Loucy (cell line): ENCODE data around the gene SYMPK.

Source experiments
- H2AFZ ChIP-seq: fragments of 200-600 bp; sonication (generic); 2 replicates; pipeline ENCODE4 v1.6.0; 2016; ENCODE audit warnings: antibody characterized with exemption, mild to moderate bottlenecking, low read length, moderate library complexity
- H3F3A ChIP-seq: fragments of 200-600 bp; 2 replicates; pipeline ENCODE4 v1.6.0; 2016; ENCODE audit warnings: antibody characterized with exemption, low read depth, mild to moderate bottlenecking
- H3K27me3 ChIP-seq: fragments of 200-600 bp; sonication (generic); 2 replicates; pipeline ENCODE4 v1.6.1; 2014; ENCODE audit warnings: low read length, mild to moderate bottlenecking; ENCODE audit not compliant: insufficient read depth, poor library complexity, severe bottlenecking
- H3K36me3 ChIP-seq: fragments of 200-600 bp; sonication (generic); 2 replicates; pipeline ENCODE4 v1.6.1; 2016; ENCODE audit warnings: low read length; ENCODE audit not compliant: insufficient read depth
- H3K4me1 ChIP-seq: fragments of 200-600 bp; sonication (generic); 2 replicates; pipeline ENCODE4 v1.5.1; 2014; ENCODE audit warnings: low read length, mild to moderate bottlenecking; ENCODE audit not compliant: insufficient read depth, poor library complexity, severe bottlenecking
- H3K4me2 ChIP-seq: fragments of 200-600 bp; sonication (generic); 2 replicates; pipeline ENCODE4 v1.6.0; 2014; ENCODE audit warnings: antibody characterized with exemption, low read length, low read depth, mild to moderate bottlenecking; ENCODE audit not compliant: poor library complexity, severe bottlenecking
- H3K4me3 ChIP-seq: fragments of 200-600 bp; sonication (generic); 2 replicates; pipeline ENCODE4 v1.5.1; 2014; ENCODE audit warnings: low read length, mild to moderate bottlenecking, mixed read lengths; ENCODE audit not compliant: poor library complexity, severe bottlenecking
- H3K79me2 ChIP-seq: fragments of 200-600 bp; sonication (generic); 2 replicates; pipeline ENCODE4 v1.6.1; 2014; ENCODE audit warnings: low read length; ENCODE audit not compliant: insufficient read depth
- H3K9ac ChIP-seq: fragments of 200-600 bp; sonication (generic); 2 replicates; pipeline ENCODE4 v1.6.0; 2014; ENCODE audit warnings: mild to moderate bottlenecking, low read depth, low read length, moderate library complexity; ENCODE audit not compliant: poor library complexity, severe bottlenecking
- H3K9me2 ChIP-seq: fragments of 200-600 bp; sonication (generic); replicated peaks from 2 replicates; pipeline ENCODE4 v1.6.1; 2016; ENCODE audit warnings: low read depth, low read length, mixed read lengths
- H3K9me3 ChIP-seq: fragments of 200-600 bp; sonication (generic); 2 replicates; pipeline ENCODE4 v1.6.1; 2014; ENCODE audit warnings: mild to moderate bottlenecking, antibody characterized with exemption, low read length, low read depth; ENCODE audit not compliant: insufficient read depth
- H4K20me1 ChIP-seq: fragments of 200-600 bp; sonication (generic); 2 replicates; pipeline ENCODE4 v1.6.0; 2014; ENCODE audit warnings: antibody characterized with exemption, low read length, mild to moderate bottlenecking; ENCODE audit not compliant: insufficient read depth, poor library complexity, severe bottlenecking
- CTCF ChIP-seq: fragments of 200-600 bp; sonication (generic); conservative IDR thresholded peaks from 2 replicates; pipeline ENCODE4 v1.5.1; 2014; ENCODE audit warnings: mild to moderate bottlenecking, antibody characterized with exemption, low read length
- EZH2phosphoT487 ChIP-seq: fragments of 200-600 bp; IDR thresholded peaks from 2 replicates; pipeline ENCODE4 v1.6.1; 2018; ENCODE audit warnings: antibody characterized with exemption, mild to moderate bottlenecking, moderate library complexity, borderline replicate concordance

Gene SYMPK

GRCh38 chr19:45879971-45880370 lies 17.0 kb upstream of the SYMPK start:
- Histone ChIP-seq H3K27me3 (no peaks in the 10 kb centered on the region), H2AFZ (no peak overlapping the region), H3K4me3 (no peak overlapping the region), H3K9ac (no peak overlapping the region), H3K9me2 (no peaks in the 10 kb centered on the region), H3K4me1 (peaks cover 35% of the 10 kb centered on the region), H3K36me3 (no peaks in the 10 kb centered on the region), H3F3A (no peaks in the 10 kb centered on the region), H3K4me2 (no peak overlapping the region), H3K9me3 (no peaks in the 10 kb centered on the region), H3K79me2 (peaks cover 22% of the 10 kb centered on the region), H4K20me1 (peaks cover 23% of the 10 kb centered on the region)
- no peak for TF ChIP-seq EZH2phosphoT487
- no peak for TF ChIP-seq CTCF

- Histone ChIP-seq H3K36me3 (no peaks in the 10 kb centered on the region), H3K9ac (no peak overlapping the region), H3F3A (no peaks in the 10 kb centered on the region), H3K4me3 (no peak overlapping the region), H3K79me2 (peaks cover 13% of the 10 kb centered on the region), H3K4me1 (peaks cover 35% of the 10 kb centered on the region), H2AFZ (no peak overlapping the region), H3K9me3 (no peaks in the 10 kb centered on the region), H3K27me3 (no peaks in the 10 kb centered on the region), H3K4me2 (no peak overlapping the region), H3K9me2 (no peaks in the 10 kb centered on the region), H4K20me1 (peaks cover 14% of the 10 kb centered on the region)
- TF ChIP-seq EZH2phosphoT487 (no peak), CTCF (no peak)
These were observed 16.1 kb upstream of the SYMPK start for GRCh38 chr19:45879055-45879454.

- no peak overlapping the region for H2AFZ ChIP-seq
- H4K20me1 ChIP-seq = peaks cover 8% of the 10 kb centered on the region
- H3K36me3 ChIP-seq = no peaks in the 10 kb centered on the region
- peaks cover 6% of the 10 kb centered on the region; the same call in 1 of the 2 replicates for H3K79me2 ChIP-seq
- no peak overlapping the region for H3K4me3 ChIP-seq
- peaks cover 30% of the 10 kb centered on the region for H3K4me1 ChIP-seq
- no peaks in the 10 kb centered on the region for H3K9me2 ChIP-seq
- no peaks in the 10 kb centered on the region for H3K27me3 ChIP-seq
- H3K9me3 ChIP-seq = no peaks in the 10 kb centered on the region
- TF ChIP-seq EZH2phosphoT487 (no peak), CTCF (no peak)
- H3K9ac ChIP-seq = no peak overlapping the region
- no peaks in the 10 kb centered on the region for H3F3A ChIP-seq
- H3K4me2 ChIP-seq = no peak overlapping the region
These were observed 15.3 kb upstream of the SYMPK start for GRCh38 chr19:45878043-45878794.
